T1000 (cell line): ENCODE data around the gene CAVIN1.
"Not testable (repeated sequence)": the region's sequence is repeated elsewhere in the genome, so short reads cannot be mapped to it uniquely, and the experiment has no call there.

ENCODE experiments used
- DNase-seq: peaks from one replicate; lab custom pipeline; 2025; ENCODE audit warnings: mixed read lengths; lab: John Stamatoyannopoulos, UW

CAVIN1 gene

GRCh38 chr17:42431758-42432161 is 8.7 kb upstream of the CAVIN1 start:
- no peak for DNase-seq

GRCh38 chr17:42429726-42430447 is 6.8 kb upstream of the CAVIN1 start:
- no peak for DNase-seq

GRCh38 chr17:42428141-42428944 is 5.3 kb upstream of the CAVIN1 start:
- DNase-seq: peak; percentile 81

- no peak for DNase-seq
Measured at GRCh38 chr17:42424991-42425610, 2.0 kb upstream of the CAVIN1 start.

GRCh38 chr17:42423766-42424165 is 710 bp upstream of the CAVIN1 start:
- no peak for DNase-seq

- no peak for DNase-seq
Measured at GRCh38 chr17:42422412-42422957, 571 bp downstream of the CAVIN1 start.

GRCh38 chr17:42421507-42422338 is 1.3 kb downstream of the CAVIN1 start:
- peak; percentile 62 for DNase-seq

- no peak for DNase-seq
Measured at GRCh38 chr17:42421136-42421506, 1.9 kb downstream of the CAVIN1 start.

GRCh38 chr17:42417981-42418380 is 5.1 kb downstream of the CAVIN1 start:
- DNase-seq: not testable (repeated sequence)

GRCh38 chr17:42414704-42415409 is 8.2 kb downstream of the CAVIN1 start:
- no peak for DNase-seq

- DNase-seq: no peak
Measured at GRCh38 chr17:42413464-42414040, 9.5 kb downstream of the CAVIN1 start.

GRCh38 chr17:42411905-42412679 is 11.0 kb downstream of the CAVIN1 start:
- no peak for DNase-seq

- no peak for DNase-seq
Measured at GRCh38 chr17:42411361-42411760, 11.7 kb downstream of the CAVIN1 start.

- DNase-seq: no peak
Measured at GRCh38 chr17:42410319-42410685, 12.8 kb downstream of the CAVIN1 start.

GRCh38 chr17:42409523-42410318 is 13.3 kb downstream of the CAVIN1 start:
- peak; percentile 62 for DNase-seq

- DNase-seq: no peak
Measured at GRCh38 chr17:42408061-42408460, 15.0 kb downstream of the CAVIN1 start.

GRCh38 chr17:42407289-42407836 is 15.7 kb downstream of the CAVIN1 start:
- no peak for DNase-seq

- no peak for DNase-seq
Measured at GRCh38 chr17:42406615-42407288, 16.3 kb downstream of the CAVIN1 start.
